ENCODE measurements around the gene UBE2N. TPM values are rescaled to one million over a fixed set of nuclear protein-coding genes. Genes with fewer than 3 reads are reported as not detected.

The UBE2N gene
- total and polyA plus RNA-seq, 3 donors from 2014 or later = 99.4 to 368 (median 181) TPM

DNA sequence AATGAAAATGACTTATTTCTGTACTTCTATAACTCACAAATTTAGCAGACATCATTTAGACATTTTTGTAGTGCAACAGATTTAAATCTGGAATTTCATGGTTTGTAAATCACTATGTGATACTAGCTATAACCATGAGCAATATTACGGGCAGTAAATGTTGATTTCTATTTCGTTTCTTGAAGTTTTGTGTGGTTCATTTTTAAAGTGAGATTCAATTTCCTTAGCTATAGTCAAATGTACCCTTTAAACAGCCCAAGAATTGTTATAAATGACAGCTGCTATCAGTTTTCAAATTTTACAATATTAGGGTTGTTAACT, 33.8 kb downstream of the UBE2N start:
- Histone ChIP-seq H3K27ac (no peak overlapping the region), H3K27me3 (no peaks in the 10 kb centered on the region), H3K4me3 (no peak overlapping the region), H3K9me3 (no peaks in the 10 kb centered on the region), H3K4me1 (no peaks in the 10 kb centered on the region), H3K36me3 (ENCODE audit: low read depth, missing control alignments) (no peaks in the 10 kb centered on the region)
- WGBS, 2 donors = 91 to 93% methylated on average over 2 of the region's 2 CpGs
- intact Hi-C loops (cut with DNase I; ENCODE audit: low total_unique reads) = no loop called here
- no peak for TF ChIP-seq POLR2A (IDR thresholded peaks at IDR 0.05)
- TF ChIP-seq, protein P1, sequence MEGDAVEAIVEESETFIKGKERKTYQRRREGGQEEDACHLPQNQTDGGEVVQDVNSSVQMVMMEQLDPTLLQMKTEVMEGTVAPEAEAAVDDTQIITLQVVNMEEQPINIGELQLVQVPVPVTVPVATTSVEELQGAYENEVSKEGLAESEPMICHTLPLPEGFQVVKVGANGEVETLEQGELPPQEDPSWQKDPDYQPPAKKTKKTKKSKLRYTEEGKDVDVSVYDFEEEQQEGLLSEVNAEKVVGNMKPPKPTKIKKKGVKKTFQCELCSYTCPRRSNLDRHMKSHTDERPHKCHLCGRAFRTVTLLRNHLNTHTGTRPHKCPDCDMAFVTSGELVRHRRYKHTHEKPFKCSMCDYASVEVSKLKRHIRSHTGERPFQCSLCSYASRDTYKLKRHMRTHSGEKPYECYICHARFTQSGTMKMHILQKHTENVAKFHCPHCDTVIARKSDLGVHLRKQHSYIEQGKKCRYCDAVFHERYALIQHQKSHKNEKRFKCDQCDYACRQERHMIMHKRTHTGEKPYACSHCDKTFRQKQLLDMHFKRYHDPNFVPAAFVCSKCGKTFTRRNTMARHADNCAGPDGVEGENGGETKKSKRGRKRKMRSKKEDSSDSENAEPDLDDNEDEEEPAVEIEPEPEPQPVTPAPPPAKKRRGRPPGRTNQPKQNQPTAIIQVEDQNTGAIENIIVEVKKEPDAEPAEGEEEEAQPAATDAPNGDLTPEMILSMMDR (IDR thresholded peaks at IDR 0.05) = no peak
- no peak for DNase-seq

DNA sequence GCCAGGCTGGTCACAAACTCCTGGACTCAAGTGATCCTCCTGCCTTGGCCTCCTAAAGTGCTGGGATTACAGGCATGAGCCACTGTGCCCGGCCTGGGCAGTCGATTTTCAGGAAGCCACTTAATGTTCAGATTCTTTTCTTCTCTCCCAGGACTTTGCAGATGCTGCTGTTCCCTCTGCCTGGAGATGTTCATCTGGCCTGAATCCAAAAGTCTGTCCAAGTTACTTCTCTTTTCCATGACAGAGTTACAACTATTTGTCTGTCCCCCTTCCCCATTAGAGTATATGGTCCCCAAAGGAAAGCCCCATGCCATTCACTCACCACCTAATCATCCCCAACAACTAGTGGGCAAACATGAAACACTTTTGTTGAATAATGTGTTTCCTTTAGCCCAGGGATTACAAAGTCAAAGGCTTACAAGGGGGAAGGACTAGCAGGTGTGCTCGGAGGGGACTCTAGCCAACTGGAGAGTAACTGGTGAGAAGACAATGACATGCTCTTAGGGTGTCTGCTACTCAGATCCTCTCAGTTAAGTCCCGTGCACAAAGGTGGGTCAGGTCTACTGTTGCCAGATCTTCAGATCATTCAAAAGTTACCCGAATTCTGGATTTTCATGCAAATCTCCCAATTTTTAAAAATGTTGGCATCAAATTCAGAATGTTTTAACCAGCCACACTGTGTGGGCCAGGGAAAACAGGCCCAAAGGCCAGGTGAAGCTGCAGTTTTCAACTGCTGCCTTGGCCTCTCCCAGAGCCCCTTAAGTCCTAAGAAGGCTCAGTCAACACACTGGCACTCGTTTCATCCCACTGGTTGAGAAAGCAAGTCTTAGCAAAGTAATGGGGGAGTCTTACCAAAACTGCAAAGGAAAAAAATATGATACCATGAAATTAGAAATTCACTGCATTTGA, 34.4 kb downstream of the UBE2N start:
- H3K4me3 ChIP-seq = no peak overlapping the region
- no peaks in the 10 kb centered on the region for H3K36me3 ChIP-seq (ENCODE audit: low read depth, missing control alignments)
- no peaks in the 10 kb centered on the region for H3K9me3 ChIP-seq
- no peaks in the 10 kb centered on the region for H3K4me1 ChIP-seq
- no peak overlapping the region for H3K27ac ChIP-seq
- no peak for DNase-seq
- no peaks in the 10 kb centered on the region for H3K27me3 ChIP-seq
- intact Hi-C loops (cut with DNase I; ENCODE audit: low total_unique reads) = no loop called here
- TF ChIP-seq POLR2A (IDR thresholded peaks at IDR 0.05) = no peak
- TF ChIP-seq, protein P1 (IDR thresholded peaks at IDR 0.05) = no peak
- WGBS, 2 donors = 85 to 93% methylated on average over 6 of the region's 6 CpGs

DNA sequence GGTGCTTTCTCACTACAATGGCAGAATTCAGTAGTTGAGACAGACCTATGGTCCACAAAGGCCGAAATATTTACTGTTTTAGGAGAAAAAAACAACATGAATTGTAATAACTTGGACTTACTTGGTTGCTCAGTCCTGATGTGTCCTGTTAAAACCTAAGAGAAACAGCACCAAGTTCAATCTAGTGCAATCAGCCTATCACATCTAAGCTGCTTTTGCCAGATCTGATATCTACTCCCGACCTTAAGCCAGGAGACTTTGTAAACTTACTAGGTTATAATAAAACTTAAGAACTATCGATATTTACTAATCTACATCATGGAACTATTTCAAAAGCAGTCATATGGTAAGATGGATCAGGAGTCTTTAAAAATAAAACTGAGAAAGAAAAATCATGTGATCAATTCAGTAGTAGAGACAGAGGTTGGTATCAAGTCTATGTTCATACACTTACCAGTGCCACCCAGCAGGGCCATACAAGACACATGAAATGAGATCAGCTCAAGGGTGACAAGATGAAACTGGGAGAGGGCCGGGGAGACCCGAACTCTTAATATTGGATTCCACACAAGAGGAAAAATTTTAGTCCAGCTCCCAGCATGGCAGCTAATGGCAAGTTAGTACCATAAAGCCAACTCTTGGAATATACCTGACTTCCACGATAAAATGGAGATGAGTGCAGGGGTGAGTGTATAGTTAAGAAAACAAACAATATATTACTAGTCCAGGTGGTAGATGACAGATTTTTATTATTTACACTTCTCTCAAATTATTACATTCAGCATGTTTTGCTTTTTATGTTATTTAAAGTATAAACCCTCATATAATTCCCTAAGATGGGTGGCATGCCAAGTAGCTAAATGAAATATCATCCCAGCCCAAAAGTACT, 36.5 kb downstream of the UBE2N start:
- H3K27ac ChIP-seq = no peak overlapping the region
- no peaks in the 10 kb centered on the region for H3K9me3 ChIP-seq
- intact Hi-C loops (cut with DNase I; ENCODE audit: low total_unique reads) = no loop called here
- H3K27me3 ChIP-seq = no peaks in the 10 kb centered on the region
- H3K36me3 ChIP-seq (ENCODE audit: low read depth, missing control alignments) = no peaks in the 10 kb centered on the region
- TF ChIP-seq, protein P1 (IDR thresholded peaks at IDR 0.05) = no peak
- TF ChIP-seq POLR2A (IDR thresholded peaks at IDR 0.05) = no peak
- no peaks in the 10 kb centered on the region for H3K4me1 ChIP-seq
- no peak for DNase-seq
- WGBS, 2 donors = 81 to 84% methylated on average over 6 of the region's 6 CpGs
- no peak overlapping the region for H3K4me3 ChIP-seq

DNA sequence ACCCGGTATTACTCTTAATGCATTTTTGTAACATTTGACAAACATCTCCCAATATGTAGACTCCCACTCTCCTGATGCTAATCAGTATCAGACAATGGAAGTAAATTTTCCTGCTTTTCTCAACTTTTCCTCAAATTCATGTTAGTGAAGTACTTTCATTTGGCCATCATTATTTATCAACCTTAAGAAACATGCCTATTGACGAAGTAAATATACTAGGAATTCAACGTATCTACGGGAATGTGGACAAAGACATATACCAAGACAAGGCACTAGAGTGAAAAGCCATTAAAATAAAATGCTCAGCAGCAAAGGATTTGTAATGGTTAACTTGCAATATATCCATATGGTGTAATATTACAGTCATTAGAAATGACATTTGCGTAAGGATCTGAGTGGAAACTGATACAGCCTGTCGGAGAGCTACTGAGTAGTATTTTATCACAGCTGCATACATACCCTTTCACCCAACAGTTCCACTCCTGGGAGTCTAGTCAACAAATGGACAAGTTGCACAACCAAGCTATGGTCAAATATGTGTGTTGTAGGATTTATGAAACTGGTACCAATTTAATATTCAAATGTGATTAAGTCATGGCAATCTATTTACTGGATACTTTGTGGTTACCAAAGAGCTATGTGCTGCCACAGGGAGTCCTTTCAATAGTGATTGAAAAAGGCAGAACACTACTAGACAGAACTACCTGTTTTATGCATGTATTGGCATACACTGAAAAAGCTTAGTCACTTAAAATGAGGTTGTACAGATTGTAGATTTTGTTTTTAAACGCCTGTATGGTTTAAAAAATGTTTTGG, 37.6 kb downstream of the UBE2N start:
- DNase-seq = no peak
- Histone ChIP-seq H3K9me3 (no peaks in the 10 kb centered on the region), H3K36me3 (ENCODE audit: low read depth, missing control alignments) (no peaks in the 10 kb centered on the region), H3K27me3 (no peaks in the 10 kb centered on the region), H3K4me1 (no peaks in the 10 kb centered on the region), H3K4me3 (no peak overlapping the region), H3K27ac (no peak overlapping the region)
- no peak for TF ChIP-seq POLR2A (IDR thresholded peaks at IDR 0.05)
- TF ChIP-seq, protein P1 (IDR thresholded peaks at IDR 0.05) = no peak
- intact Hi-C loops (cut with DNase I; ENCODE audit: low total_unique reads) = no loop called here
- WGBS, 2 donors = 70 to 78% methylated on average over 7 of the region's 7 CpGs
